Measurements from ENCODE around the gene SH3RF1.

DNA sequence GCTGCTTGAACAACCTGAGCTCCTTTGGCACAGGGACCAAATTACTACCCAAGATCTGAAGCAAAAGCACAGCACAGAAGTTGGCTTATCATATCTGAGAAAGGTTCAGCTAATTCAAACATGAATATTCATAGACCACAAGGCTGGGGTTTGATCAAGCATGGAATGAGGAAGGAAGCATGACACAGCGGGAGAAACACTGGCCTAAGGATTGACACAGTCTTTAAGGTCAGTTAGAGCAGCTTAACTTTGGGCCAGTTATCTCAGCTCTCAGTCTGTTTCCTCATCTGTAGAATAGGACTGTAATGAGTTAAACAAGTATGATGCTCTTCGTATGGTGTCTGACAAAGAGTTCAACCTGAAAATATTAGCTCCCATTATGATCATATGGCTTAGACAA, 172.2 kb downstream of the SH3RF1 start:
- TF ChIP-seq CTCF (IDR thresholded peaks at IDR 0.05 in 2 of 3, conservative IDR thresholded peaks at IDR 0.05 in 1 of 3; ENCODE audit: borderline replicate concordance in 1 of 3, insufficient read depth in 1 of 3, low read depth in 2 of 3, low read length in 2 of 3) (no peak), POLR2A (IDR thresholded peaks at IDR 0.05; ENCODE audit: borderline replicate concordance, extremely low read depth, insufficient read depth, insufficient read length) (no peak), CBX3 (IDR thresholded peaks at IDR 0.05; ENCODE audit: low read depth) (no peak), MAX (IDR thresholded peaks at IDR 0.05) (no peak), EZH2phosphoT487 (IDR thresholded peaks at IDR 0.05; ENCODE audit: borderline replicate concordance) (no peak), POLR2AphosphoS5 (IDR thresholded peaks at IDR 0.05; ENCODE audit: low read depth, low read length) (no peak), EZH2 (IDR thresholded peaks at IDR 0.05) (no peak), FOSL1 (IDR thresholded peaks at IDR 0.05; ENCODE audit: low read depth) (no peak), JUND (IDR thresholded peaks at IDR 0.05) (no peak), SP1 (IDR thresholded peaks at IDR 0.05; ENCODE audit: low read depth) (no peak), ZFX (IDR thresholded peaks at IDR 0.05) (no peak), RAD21 (IDR thresholded peaks at IDR 0.05; ENCODE audit: low read depth) (no peak), ZNF274 (IDR thresholded peaks at IDR 0.05; ENCODE audit: low read depth, low read length) (no peak), SRF (IDR thresholded peaks at IDR 0.05; ENCODE audit: low read depth) (no peak)
